ENCODE results near the gene AQP1.

AQP1 gene

GRCh38 chr7:30936650-30937245 lies 25.1 kb downstream of the AQP1 start:
- DNase-seq (ENCODE audit: low read depth in 2 of 2) = no peak

DNA sequence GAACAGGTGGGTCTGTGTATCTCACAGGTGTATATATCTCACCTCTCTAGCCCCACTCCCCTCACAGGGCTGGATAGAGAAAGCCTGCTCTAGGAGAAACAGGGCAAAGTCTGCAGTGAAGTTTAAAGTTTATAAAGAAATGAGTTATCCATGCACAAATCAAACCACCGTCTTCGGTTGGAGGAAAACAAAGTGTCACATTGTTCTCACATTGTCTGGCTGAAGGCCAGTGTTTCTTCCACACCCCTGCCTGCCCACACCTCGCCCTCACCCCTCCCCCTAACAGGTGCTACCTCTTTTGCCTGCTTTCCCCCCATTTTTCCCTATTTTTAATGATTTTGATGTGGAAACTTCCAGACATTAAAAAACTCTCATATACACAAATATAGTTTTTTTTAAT lies 25.8 kb downstream of the AQP1 start:
- no peak for DNase-seq (ENCODE audit: low read depth in 2 of 2)

DNA sequence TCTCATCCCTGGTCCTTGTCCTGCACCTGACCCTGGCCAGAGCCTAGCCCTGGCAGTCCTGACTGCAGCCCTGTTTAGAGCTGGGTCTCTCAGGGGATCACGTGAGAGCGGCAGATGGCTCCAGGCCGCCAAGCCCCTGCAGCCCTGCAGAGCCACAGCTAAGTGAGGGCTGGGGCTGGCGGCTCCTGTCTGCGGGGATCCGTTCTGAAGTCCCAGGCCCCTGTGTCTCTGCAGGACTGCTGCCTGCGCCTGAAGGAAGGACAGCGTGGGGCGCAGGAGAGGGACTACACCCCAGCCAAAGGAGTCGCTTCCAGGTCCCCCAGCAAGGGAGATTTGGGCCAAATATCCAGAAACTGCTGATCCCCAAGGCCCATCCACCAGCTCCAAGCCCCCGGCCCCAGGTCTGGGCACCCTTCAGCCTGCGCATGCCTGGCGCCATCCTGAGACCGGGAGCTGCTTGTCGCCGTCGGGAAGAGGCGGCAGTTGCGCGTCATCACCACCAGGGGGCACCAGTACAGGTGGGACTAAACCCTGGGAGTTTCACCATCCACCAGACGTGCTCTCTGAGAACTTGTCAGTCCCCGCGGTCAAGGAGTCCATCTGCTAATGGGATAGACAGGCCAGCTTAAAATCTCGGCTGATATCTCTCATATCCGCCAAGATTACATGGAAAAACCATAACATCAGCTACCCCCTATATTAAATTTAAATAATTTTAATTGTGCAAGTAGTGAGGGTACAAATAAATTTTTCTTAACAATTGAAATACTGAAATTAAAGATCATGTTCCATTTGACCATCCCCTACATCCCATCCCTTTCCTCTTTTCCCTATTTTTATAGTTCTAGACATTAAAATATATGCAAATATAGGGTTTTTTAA lies 27.0 kb downstream of the AQP1 start:
- DNase-seq (ENCODE audit: low read depth in 2 of 2) = peak; percentile 15 to 26

DNA sequence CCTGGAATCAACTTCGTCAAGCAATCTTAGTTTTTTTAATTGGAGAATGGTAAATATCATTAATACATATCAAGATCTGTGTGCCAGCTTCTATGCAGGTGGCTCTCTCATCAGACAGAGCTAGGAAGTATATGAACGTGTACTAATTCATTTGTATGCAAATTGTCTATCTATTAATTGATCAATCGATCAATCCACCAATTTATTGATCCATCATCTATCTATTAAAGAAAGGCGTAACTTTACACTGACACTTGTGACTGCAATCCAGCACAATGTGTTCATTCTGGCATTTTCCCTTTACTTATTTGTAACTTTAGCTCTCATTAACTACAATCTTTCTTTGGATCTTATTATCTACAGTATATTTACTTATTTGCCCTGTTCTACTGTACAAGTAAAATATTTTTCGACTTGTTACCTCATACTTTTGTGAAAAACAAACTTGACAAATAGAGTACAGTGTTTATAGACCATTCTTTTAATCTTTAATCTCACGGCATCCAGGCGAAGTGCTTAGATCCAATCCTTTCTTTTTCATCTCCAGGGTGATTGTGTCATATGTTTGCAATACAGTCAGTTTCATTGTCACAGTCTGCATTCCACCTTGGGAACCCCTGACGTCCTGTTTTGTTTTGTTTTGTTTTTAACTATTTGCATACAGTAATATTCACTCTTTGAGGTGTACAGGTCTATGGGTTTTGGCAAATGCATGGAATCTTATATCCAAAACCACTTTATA lies 30.1 kb downstream of the AQP1 start:
- DNase-seq (ENCODE audit: low read depth in 2 of 2) = no peak

DNA sequence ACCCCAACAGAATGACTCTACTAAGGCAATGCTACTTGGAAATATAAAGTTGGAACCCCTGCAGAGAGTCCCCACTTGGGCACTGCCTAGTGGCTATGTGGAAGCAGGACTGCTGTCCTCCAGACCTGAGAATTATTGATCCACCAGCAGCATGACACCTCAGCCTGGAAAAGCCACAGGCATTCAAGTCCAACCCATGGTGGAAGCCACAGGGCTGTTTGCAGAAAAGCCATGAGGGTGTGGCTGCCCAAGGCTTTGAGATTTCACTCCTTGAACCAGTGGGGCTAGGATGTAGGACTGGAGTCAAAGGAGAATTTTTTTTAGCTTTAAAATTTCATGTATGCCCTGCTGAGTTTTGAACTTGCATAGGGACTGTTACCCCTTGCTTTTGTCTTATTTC lies 38.5 kb downstream of the AQP1 start:
- no peak for DNase-seq (ENCODE audit: low read depth in 2 of 2)

DNA sequence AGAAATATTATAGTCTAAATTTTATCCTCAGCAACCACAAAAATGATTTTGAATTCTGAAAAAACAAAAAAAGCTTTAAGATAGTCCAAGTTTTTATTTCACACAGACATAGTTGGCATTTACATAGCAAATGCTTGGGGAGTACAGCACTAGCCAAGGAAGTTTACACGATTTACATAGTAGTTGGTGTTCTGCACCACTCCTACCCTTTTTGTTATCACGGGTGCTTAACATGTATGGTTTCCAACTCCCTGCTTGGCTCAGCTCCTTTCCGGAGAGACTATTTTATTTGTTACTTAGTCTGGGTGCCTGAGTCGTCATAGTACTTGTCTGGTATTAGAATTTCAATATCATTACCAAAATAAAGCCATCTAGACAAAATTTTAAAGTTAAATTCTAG lies 43.3 kb downstream of the AQP1 start:
- no peak for DNase-seq (ENCODE audit: low read depth in 2 of 2)

DNA sequence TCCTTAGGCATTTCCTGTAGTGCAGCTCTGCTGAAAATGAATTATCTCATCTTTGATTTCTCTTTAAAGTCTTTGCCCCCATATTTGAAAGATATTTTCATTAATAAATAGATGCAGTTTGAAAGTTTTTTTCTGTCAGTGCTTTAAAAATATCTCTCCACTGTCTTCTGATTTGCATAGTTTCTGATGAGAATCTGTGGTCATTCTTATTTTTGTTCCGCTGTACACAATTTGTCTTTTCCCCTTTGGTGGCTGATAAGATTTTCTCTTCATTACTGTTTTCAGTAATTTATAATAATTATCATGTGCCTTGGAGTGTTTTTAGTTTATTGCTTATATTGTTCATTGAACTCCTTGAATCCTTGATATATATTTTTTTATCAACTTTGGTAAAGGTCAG lies 45.1 kb downstream of the AQP1 start:
- no peak for DNase-seq (ENCODE audit: low read depth in 2 of 2)

GRCh38 chr7:30963842-30964241 lies 52.2 kb downstream of the AQP1 start, which contains the start of gene GHRHR:
Gene GHRHR (plus strand): TSS chr7:30963953. CDS start chr7:30964069, 116 bp downstream.
- DNase-seq (ENCODE audit: low read depth in 2 of 2) = no peak

DNA sequence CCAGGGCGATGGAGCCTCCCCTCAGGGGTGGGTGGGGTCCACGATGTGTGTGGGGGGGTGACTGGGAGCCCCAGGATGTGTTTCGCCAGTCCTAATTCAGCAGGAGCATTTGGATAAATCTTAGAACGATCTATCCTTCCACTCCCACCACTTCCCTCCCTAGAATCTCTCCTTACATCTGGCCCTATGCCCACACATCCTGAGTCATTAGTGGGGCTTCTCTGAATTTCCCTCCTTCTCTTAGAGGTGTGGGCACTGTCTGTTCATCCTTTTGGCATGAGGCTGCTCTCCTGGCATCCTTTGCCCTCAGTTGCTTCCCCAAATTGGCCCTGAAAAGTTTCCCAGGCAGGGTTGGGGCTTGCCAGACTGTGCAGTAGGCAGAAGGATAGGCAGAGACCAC lies 53.7 kb downstream of the AQP1 start:
- no peak for DNase-seq (ENCODE audit: low read depth in 2 of 2)

DNA sequence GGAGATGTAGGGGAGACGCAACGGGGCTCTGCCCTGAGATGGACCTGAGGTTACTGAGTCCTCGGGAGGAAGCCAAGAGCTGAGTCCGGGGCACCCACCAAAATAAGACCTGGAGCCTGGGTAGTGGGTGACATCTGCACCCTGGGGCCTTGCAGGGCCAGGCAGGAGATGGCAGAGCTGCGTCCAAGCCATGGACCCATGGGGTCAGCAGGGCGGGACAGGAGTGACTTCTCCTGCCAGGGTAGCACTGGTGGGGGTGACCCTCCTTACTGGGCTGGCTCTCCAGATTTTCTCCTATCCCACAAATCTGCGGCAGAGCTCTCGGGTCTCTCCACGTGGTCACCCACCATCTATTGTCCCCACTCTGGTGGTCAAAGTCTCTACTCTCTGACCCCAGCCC lies 54.2 kb downstream of the AQP1 start:
- no peak for DNase-seq (ENCODE audit: low read depth in 2 of 2)

GRCh38 chr7:30968294-30968693 lies 56.6 kb downstream of the AQP1 start:
- DNase-seq (ENCODE audit: low read depth in 2 of 2) = no peak

GRCh38 chr7:30968747-30969603 lies 57.3 kb downstream of the AQP1 start:
- no peak for DNase-seq (ENCODE audit: low read depth in 2 of 2)

- DNase-seq (ENCODE audit: low read depth in 2 of 2) = no peak
These were observed 57.9 kb downstream of the AQP1 start for GRCh38 chr7:30969604-30969970.

DNA sequence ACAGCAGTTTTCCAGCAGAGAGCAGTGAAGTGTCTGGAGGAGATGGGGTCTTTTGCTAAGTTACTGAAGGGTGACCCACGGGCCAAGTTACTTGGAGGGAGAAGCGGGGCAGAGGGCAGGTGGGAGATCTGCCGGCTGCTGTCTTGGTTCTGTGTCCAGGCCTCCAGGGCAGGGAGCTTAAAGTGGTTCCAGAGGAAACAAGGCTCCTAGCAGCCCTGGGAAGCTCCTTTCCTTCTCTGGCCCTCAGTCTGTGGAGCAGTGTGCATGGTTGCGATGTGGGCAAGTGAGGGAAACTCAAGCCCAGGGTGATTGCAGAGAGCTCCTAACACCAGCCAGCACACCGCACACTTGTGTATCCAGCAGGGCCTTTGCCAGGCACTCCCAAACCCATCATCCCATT lies 58.4 kb downstream of the AQP1 start:
- no peak for DNase-seq (ENCODE audit: low read depth in 2 of 2)

- no peak for DNase-seq (ENCODE audit: low read depth in 2 of 2)
These were observed 59.0 kb downstream of the AQP1 start for GRCh38 chr7:30970594-30971094.

GRCh38 chr7:30971440-30971839 lies 59.8 kb downstream of the AQP1 start:
- no peak for DNase-seq (ENCODE audit: low read depth in 2 of 2)

- no peak for DNase-seq (ENCODE audit: low read depth in 2 of 2)
These were observed 60.3 kb downstream of the AQP1 start for GRCh38 chr7:30971840-30972563.

- no peak for DNase-seq (ENCODE audit: low read depth in 2 of 2)
These were observed 61.6 kb downstream of the AQP1 start for GRCh38 chr7:30973292-30973691.

GRCh38 chr7:30973791-30974604 lies 62.3 kb downstream of the AQP1 start:
- no peak for DNase-seq (ENCODE audit: low read depth in 2 of 2)

All from stimulated activated CD8-positive, alpha-beta memory T cell treated with anti-CD3 and anti-CD28 coated beads, Interleukin-7, amount 100 ng/mL, for 4 hours (primary cell).